COLO829 (cell line): Measurements from ENCODE around the gene CYP2A13.
"Not testable (repeated sequence)": the region's sequence is repeated elsewhere in the genome, so short reads cannot be mapped to it uniquely, and the experiment has no call there.

Experiments
- DNase-seq: peaks from one replicate; pipeline ENCODE4 v3.0.0; 2012; ENCODE audit warnings: low spot score

The CYP2A13 gene

GRCh38 chr19:41088151-41088550 is at the start of gene CYP2A13:
Gene CYP2A13, plus strand, starts transcription at chr19:41088451. Its CDS starts 21 bp downstream, at chr19:41088472.
- DNase-seq, result no peak

DNA sequence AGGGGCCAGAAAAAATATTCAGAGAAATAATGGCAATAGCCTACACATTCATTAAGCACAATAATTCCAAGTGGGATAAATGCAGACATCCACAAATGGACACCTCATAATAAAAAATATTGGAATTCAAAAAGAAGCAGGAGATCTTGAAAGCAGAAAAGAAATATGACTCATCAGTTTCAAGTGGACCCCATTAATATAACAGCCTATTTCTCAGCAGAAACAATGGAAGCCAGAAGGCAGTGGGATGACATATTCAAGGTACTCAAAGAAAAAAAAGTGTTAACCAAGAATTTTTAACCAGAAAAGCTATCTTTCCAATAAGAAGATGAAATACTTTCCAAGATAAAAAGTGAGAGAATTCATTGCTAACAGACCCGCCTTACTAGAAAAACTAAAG is 48.4 kb upstream of the CYP2A13 start:
- DNase-seq, result no peak

DNA sequence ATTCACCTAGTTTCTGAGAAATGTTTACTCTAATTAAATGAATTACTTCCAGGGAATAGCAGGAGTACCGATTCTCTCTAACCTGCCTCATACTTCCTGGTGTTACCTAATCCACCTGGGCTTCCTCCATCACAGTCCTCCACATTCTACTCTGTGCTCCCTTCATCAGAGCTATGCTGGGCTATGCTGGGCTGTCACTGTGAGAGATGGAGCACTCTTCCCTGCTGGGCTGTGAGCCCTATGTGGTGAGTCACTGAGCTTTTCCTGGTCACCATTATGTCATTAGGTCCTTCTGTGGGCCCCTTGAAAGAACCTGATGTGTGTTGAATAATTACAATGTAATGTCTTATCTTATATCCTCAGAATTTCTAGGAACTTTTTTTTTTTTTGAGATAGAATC is 43.2 kb upstream of the CYP2A13 start:
- not testable (repeated sequence) for DNase-seq

DNA sequence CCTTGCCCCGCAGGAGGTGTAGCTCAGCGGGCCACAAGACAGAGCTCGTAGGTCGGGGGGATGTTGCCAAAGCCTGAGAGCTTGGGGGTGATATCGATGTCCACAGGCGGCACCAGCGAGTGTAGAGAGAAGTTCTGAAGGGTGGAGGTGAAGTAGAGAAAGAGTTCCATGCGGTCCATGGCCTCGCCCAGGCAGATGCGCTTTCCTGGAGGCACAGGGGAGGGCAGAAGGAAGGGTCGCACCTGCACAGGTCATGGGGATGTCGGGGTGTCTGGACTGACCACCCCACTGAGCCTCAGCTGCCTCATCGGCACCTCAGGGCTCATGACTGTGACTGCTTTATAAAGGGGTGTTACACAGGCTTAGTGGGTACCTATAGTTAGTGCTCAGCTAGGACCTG is 37.8 kb upstream of the CYP2A13 start:
- no peak for DNase-seq

- DNase-seq, result not testable (repeated sequence)
Observed at GRCh38 chr19:41052162-41052561, 36.1 kb upstream of the CYP2A13 start.

GRCh38 chr19:41053331-41053730 is 34.9 kb upstream of the CYP2A13 start:
- not testable (repeated sequence) for DNase-seq

DNA sequence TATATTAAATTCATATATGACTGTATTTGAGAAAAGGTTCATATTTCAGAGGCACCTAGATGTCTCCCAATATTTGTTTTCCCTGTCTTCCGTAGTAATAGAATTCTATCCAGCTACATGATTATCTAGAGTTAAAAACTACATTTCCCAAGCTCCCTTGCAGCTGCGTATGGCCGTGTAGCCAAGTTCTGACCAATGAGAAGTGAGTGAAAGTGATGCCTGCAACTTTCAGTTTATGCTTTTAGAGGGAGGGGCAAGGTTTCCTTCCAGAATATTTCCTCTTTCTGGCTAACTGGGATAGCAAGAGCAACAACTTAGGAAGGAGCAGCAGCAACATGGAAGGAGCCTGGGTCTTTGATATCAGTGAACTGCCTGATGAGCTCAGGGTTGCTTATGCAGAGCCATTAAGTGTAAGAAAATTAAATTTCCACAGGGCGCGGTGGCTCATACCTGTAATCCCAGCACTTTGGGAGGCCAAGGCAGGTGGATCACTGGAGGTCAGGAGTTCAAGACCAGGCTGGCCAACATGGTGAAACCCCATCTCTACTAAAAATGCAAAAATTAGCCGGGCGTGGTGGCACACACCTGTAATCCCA is 23.2 kb upstream of the CYP2A13 start:
- peak; percentile 7 for DNase-seq

DNA sequence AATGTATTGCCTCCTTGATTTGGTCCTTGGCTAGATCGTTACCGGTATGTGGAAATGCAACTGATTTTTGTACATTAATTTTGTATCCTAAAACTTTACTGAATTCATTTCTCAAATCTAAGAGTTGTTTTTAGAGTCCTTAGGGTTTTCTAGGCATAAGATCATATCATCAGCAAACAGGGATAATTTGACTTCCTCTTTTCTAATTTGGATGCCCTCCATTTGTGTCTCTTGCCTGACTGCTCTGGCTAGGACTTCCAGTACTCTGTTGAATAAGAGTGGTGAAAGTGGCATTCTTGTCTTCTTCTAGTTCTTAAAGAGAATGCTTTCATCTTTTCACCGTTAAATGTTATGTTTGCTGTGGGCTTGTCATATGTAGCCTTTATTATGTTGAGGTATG is 12.0 kb upstream of the CYP2A13 start:
- DNase-seq, result no peak

GRCh38 chr19:41083516-41083915 is 4.7 kb upstream of the CYP2A13 start:
- DNase-seq, result no peak

- no peak for DNase-seq
Observed at GRCh38 chr19:41085748-41086415, 2.4 kb upstream of the CYP2A13 start.

DNA sequence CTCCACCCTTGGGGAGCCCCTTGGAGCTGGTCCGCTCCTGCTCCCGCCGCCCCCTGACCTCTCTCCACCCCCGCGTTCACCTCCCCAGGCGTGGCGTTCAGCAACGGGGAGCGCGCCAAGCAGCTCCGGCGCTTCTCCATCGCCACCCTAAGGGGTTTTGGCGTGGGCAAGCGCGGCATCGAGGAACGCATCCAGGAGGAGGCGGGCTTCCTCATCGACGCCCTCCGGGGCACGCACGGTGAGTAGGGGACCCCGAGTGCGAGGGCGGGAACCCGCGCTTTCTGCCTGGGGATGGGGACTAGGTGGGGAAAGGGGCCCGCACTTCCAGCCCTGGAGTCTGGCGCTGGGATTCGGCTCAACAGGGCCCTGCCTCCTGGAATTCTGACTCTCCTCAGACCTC is 1.7 kb downstream of the CYP2A13 start:
- DNase-seq, result no peak

DNA sequence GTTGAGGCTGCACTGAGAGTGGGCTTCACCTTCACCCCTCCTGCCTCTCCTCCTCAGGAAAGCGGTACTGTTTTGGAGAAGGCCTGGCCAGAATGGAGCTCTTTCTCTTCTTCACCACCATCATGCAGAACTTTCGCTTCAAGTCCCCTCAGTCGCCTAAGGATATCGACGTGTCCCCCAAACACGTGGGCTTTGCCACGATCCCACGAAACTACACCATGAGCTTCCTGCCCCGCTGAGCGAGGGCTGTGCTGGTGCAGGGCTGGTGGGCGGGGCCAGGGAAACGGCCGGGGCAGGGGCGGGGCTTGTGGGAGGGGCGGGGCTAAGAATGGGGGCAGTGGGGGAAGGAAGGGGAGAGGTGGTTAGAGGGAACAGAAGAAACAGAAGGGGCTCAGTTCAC is 7.5 kb downstream of the CYP2A13 start:
- DNase-seq, result no peak

DNA sequence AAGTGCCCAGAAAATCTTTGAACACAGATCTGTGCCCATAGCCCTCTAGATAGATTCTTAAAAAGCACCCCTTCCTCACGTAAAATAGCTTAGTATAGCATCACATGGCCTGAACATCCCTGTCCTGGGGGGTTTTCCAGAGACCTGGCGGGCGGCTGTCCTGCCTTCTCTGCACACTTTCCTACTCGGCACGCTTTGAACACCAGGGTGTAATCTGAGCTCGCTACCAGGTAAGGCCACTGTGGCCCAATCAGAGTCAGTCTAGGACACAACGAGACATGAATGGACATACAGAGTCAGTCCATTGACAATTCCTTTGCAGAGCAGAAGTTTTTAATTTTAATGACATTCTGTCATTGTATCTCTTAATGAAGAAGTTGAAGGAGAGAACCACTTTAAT is 8.1 kb downstream of the CYP2A13 start:
- DNase-seq, result no peak

GRCh38 chr19:41097302-41097701 is 9.1 kb downstream of the CYP2A13 start:
- no peak for DNase-seq

- DNase-seq, result no peak
Observed at GRCh38 chr19:41098762-41099161, 10.5 kb downstream of the CYP2A13 start.

DNA sequence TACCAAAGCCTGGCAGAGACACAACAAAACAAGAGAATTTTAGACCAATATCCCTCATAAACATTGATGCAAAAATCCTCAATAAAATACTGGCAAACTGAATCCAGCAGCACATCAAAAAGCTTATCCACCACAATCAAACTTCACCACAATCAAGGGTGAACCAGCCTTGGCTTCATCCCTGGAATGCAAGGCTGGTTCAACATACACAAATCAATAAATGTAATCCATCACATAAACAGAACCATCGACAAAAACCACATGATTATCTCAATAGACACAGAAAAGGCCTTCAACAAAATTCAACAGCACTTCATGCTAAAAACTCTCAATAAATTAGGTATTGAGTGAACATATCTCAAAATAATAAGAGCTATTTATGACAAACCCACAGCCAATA is 14.0 kb downstream of the CYP2A13 start:
- not testable (repeated sequence) for DNase-seq

DNA sequence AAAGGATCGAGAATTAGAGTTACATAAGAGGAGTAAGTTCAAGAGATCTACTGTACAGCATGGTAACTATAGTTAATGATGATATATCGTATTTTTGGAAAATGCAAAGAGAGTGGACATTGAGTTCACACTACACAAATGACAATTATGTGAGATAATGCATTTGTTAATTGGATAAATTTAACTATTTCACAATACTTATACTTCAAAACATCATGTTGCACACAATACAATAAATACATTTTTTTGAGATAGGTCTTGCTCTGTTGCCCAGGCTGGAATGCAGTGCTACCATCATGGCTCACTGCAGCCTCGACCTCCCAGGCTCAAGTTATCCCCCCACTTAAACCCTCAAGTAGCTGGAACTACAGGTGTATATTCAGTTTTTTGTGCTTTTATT is 17.9 kb downstream of the CYP2A13 start:
- DNase-seq, result no peak

DNA sequence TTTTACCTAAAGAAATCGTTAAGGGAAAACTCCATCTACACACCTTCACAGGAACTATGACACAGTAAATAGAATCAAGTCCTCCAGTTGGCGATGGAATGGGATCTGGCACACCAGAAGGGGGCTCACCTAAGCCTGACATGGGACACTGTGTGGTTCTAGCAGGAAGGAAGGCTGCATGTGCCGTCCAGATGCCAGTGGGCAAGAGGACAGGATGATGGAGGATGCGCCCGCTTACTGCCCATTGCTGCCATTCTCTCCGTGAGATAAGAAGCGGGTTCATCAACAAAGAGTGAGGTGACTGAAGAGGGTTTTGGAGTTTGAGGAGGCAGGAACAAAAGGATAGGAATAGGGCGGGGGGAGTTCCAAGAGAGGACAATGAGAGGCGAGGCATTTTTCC is 23.0 kb downstream of the CYP2A13 start:
- no peak for DNase-seq

GRCh38 chr19:41111750-41112295 is 23.6 kb downstream of the CYP2A13 start:
- DNase-seq, result no peak

GRCh38 chr19:41112728-41113290 is 24.6 kb downstream of the CYP2A13 start:
- no peak for DNase-seq

- no peak for DNase-seq
Observed at GRCh38 chr19:41114132-41114531, 25.9 kb downstream of the CYP2A13 start, which contains the start of gene CYP2F1. Gene CYP2F1, plus strand, starts transcription at chr19:41114432. Its CDS starts 1,757 bp downstream, at chr19:41116189.

- DNase-seq, result no peak
Observed at GRCh38 chr19:41116261-41116660, 28.0 kb downstream of the CYP2A13 start.
